GM19035 (cell line): ENCODE data around the gene TGFBR2.

Experiments
- ATAC-seq: cut with Tn5 transposase; IDR thresholded peaks from one replicate; pipeline ENCODE4 v1.9.1; 2021; ENCODE audit not compliant: unreplicated experiment

Gene TGFBR2

DNA sequence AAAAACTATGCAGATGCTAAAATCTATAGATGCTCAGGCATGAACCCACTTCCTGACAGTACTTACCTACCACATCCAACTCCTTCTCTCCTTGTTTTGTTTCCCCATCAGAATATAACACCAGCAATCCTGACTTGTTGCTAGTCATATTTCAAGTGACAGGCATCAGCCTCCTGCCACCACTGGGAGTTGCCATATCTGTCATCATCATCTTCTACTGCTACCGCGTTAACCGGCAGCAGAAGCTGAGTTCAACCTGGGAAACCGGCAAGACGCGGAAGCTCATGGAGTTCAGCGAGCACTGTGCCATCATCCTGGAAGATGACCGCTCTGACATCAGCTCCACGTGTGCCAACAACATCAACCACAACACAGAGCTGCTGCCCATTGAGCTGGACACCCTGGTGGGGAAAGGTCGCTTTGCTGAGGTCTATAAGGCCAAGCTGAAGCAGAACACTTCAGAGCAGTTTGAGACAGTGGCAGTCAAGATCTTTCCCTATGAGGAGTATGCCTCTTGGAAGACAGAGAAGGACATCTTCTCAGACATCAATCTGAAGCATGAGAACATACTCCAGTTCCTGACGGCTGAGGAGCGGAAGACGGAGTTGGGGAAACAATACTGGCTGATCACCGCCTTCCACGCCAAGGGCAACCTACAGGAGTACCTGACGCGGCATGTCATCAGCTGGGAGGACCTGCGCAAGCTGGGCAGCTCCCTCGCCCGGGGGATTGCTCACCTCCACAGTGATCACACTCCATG lies 65.3 kb downstream of the TGFBR2 start:
- ATAC-seq, result no peak

DNA sequence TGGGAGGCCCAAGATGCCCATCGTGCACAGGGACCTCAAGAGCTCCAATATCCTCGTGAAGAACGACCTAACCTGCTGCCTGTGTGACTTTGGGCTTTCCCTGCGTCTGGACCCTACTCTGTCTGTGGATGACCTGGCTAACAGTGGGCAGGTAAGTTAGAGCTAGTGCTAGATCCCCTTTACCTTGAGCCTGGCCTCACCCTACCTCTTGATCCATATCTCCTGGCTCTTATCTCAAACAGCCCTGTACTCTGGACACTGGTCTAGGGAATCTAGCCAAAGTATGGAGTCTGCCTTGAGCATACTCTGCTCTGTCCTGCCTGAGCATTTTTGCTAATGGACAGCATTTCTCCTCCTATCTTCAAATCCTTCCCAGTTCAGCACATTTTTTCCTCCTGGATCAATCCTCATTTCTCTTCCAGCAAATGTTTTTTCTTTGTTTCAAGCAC lies 65.9 kb downstream of the TGFBR2 start:
- no peak for ATAC-seq

DNA sequence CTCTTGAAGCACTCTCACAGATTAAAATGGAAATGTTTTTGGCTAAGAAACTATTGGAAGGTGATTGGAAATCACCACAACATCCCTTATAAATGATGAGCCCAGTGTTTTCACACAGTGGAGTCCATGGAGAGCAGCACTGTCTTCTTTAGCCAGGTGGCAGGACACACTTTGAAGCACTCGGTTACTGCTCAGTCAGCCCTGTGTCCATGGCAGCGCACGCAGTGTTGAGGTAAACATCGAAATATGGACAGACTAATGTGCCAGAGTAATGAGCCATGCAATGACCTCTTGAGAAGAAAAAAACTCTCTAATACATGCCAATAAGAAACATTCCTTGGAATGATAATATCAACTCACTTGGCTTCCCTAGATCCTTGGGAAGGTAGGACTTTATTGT lies 66.6 kb downstream of the TGFBR2 start:
- no peak for ATAC-seq

GRCh38 chr3:30673425-30674341 lies 67.3 kb downstream of the TGFBR2 start:
- ATAC-seq, result no peak

GRCh38 chr3:30675006-30675405 lies 68.6 kb downstream of the TGFBR2 start:
- no peak for ATAC-seq

- no peak for ATAC-seq
Observed at GRCh38 chr3:30675774-30676173, 69.4 kb downstream of the TGFBR2 start.

DNA sequence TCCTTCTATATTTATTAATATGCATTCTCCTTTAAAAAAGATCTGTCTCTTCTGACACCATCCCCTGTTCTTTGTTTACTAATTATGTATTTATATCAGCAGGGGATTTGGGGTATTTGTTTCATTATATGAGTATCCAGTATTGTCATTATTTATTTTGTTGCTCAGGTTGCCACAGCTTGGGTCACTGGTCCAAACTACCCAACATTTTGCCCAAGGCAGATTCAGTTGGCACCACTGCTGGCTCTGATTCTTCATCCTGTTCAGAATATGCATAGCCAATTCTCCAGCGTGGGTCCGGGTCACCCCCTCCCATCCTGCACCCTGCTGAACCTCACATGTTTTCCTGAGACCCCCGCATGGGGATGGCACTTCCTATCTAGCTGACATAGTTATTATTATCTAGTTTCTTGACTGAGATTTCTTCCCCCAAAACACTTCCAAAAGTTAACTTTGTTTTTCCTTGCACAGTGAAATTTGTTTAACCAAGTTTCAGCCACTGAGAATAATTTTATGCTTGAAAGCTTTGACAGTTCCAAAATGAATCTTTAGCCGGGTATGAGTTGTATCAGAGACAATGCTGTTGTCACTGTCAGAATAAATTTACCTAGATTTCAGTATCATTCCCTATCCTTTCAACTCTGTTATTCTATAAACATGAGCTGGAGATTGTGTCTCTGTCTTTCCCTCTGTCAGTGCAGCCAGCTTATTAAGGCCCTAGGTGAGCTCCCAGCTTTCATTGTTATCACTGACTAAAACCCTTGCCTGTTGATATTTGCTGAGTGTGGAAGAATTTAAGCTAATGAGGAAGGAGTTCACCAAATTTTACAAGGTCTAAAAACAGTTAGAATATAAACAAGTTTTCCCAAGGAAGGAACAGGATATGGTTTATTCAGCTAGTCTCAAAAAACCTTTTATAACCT lies 70.3 kb downstream of the TGFBR2 start:
- no peak for ATAC-seq

DNA sequence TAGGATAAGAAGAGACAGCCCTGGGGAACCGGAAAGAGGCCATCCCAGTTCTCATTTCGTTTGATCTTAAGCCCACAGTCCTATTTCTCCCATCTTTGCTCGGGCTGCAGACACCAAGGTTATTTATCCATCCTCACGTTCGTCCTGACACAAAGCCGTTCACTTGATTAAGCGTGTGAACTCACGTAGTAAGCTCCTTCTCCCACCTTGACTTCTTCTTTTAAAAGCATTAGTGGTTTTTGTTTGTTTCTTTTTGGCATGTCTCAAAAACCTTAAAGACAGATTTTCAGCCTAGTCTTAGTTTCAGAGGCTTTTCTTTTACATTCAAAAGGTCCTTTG lies 70.9 kb downstream of the TGFBR2 start:
- no peak for ATAC-seq

DNA sequence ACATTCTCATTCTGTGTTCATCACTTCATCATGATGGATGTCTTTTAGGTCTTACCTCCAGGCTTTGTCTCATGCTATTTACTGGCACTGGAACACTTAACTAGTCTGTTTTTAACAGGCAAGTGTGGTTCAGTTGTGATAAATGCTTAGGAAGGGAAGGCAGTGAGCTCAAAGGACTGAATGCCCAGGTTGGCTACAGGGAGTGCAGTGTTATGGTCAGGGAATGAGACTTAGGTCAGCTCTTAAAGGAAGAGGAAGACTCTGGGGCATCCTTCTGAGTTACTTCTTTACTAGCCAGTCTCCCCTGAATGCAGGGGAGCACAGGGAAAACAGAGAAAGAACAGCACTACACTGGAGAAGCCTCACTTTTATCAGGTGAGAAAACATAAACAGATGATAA lies 72.6 kb downstream of the TGFBR2 start:
- ATAC-seq, result no peak

- no peak for ATAC-seq
Observed at GRCh38 chr3:30680789-30681648, 74.6 kb downstream of the TGFBR2 start.

GRCh38 chr3:30681649-30682211 lies 75.3 kb downstream of the TGFBR2 start:
- no peak for ATAC-seq

GRCh38 chr3:30682434-30683155 lies 76.2 kb downstream of the TGFBR2 start:
- ATAC-seq, result no peak

DNA sequence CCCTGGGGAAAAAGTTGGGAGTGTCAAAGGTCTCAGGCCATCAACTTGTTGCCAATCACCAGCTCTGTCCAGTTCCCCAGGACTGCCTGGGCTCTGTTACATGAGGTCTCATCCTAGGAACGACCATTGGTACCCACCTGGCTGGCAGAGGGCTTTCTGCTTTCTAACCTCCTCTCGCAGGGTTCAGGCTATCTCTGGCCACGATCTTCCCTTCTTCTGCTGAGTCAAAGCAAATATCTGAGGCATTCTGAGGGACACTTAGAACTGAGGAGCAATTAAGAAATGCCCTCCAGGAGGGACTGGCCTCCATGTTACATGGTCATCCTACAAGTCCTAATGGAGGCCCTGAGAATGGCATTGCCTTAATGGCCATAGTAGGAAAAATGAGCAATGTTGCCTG lies 77.4 kb downstream of the TGFBR2 start:
- no peak for ATAC-seq

DNA sequence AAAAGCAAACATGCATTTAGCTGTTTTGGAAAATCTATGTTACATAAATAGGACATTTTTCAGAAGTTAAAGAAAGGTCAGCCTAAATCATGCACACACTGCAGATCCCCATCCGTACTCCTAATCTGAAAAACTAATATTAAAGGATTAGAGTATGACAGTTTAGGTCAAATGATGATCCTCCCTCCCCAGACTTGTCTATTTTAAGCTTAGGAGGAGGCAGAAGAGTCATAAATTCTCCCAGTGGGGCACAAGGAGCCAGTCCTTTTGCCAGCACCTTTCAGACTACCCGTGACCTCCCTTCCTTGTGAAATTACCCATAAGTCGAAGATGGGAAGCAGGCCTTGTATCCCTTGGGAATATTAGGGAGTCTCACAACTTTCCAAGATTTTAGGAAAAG lies 78.0 kb downstream of the TGFBR2 start:
- ATAC-seq, result no peak

- ATAC-seq, result no peak
Observed at GRCh38 chr3:30685267-30685667, 78.9 kb downstream of the TGFBR2 start.

GRCh38 chr3:30686176-30686575 lies 79.8 kb downstream of the TGFBR2 start:
- no peak for ATAC-seq

GRCh38 chr3:30686799-30687198 lies 80.4 kb downstream of the TGFBR2 start:
- no peak for ATAC-seq

GRCh38 chr3:30687930-30688570 lies 81.6 kb downstream of the TGFBR2 start:
- ATAC-seq, result no peak
